Sigmoid colon (tissue), 4 donors: Measurements from ENCODE around the gene SNRNP200.

Experiments used
- CTCF ChIP-seq, 4 experiments: fragments of 450-650 bp in 3 of 4; fragments of 200-600 bp in 1 of 4; IDR thresholded peaks; one replicate each; pipeline ENCODE4 v1.5.1; 2016 to 2019; ENCODE audit warnings: antibody characterized with exemption in 4 of 4, mild to moderate bottlenecking in 3 of 4, moderate library complexity in 2 of 4
- EP300 ChIP-seq, 4 donors: sonication (generic); formaldehyde crosslinking; IDR thresholded peaks; one replicate each; pipeline ENCODE4 v1.6.1; 2017; ENCODE audit warnings: antibody characterized with exemption in 4 of 4
- POLR2A ChIP-seq, 2 donors: fragments of 450-650 bp; IDR thresholded peaks; one replicate each; pipeline ENCODE4 v1.6.1; 2016; ENCODE audit warnings: antibody characterized with exemption in 2 of 2, mild to moderate bottlenecking in 2 of 2, moderate library complexity in 2 of 2
- POLR2AphosphoS5 ChIP-seq, 4 donors: sonication (generic); formaldehyde crosslinking; IDR thresholded peaks; one replicate each; pipeline ENCODE4 v1.6.1; 2017; ENCODE audit warnings: antibody characterized with exemption in 4 of 4

GRCh38 chr2:96336873-96337272 is 31.5 kb upstream of the SNRNP200 start:
- TF ChIP-seq POLR2A (IDR thresholded peaks at IDR 0.05) = no peak
- TF ChIP-seq CTCF (IDR thresholded peaks at IDR 0.05) = no peak
- no peak for TF ChIP-seq EP300 (IDR thresholded peaks at IDR 0.05)
- no peak for TF ChIP-seq POLR2AphosphoS5 (IDR thresholded peaks at IDR 0.05)
